22Rv1 (cell line): ENCODE measurements around the gene ADAMTS17.

Experiments
- H3K27ac ChIP-seq: fragments of 450-650 bp; 2 replicates; pipeline ENCODE4 v1.5.1; 2017
- CTCF ChIP-seq: fragments of 450-650 bp; IDR thresholded peaks from 2 replicates; pipeline ENCODE4 v1.5.1; 2017; ENCODE audit warnings: mild to moderate bottlenecking
- ZFX ChIP-seq: fragments of 450-650 bp; IDR thresholded peaks from 2 replicates; pipeline ENCODE4 v1.6.1; 2017; ENCODE audit warnings: antibody characterized with exemption, borderline replicate concordance

The ADAMTS17 gene

GRCh38 chr15:100111125-100112060 lies 230.4 kb downstream of the ADAMTS17 start:
- TF ChIP-seq CTCF (no peak), ZFX (no peak)
- no peak overlapping the region for H3K27ac ChIP-seq

- TF ChIP-seq CTCF (no peak), ZFX (no peak)
- H3K27ac ChIP-seq, result no peak overlapping the region
These were observed 232.2 kb downstream of the ADAMTS17 start for GRCh38 chr15:100109486-100110035.

- H3K27ac ChIP-seq, result no peak overlapping the region
- TF ChIP-seq CTCF (no peak), ZFX (no peak)
These were observed 232.9 kb downstream of the ADAMTS17 start for GRCh38 chr15:100108846-100109245.

- no peak overlapping the region for H3K27ac ChIP-seq
- TF ChIP-seq CTCF (no peak), ZFX (no peak)
These were observed 233.4 kb downstream of the ADAMTS17 start for GRCh38 chr15:100108346-100108745.

GRCh38 chr15:100107606-100108225 lies 234.1 kb downstream of the ADAMTS17 start:
- no peak overlapping the region for H3K27ac ChIP-seq
- no peak for TF ChIP-seq CTCF
- no peak for TF ChIP-seq ZFX

GRCh38 chr15:100107151-100107550 lies 234.6 kb downstream of the ADAMTS17 start:
- TF ChIP-seq CTCF, result no peak
- no peak for TF ChIP-seq ZFX
- no peak overlapping the region for H3K27ac ChIP-seq
